Left ventricle myocardium superior (tissue), 1 donor: Measurements from ENCODE around the gene SLC35D3. TPM values are rescaled to one million over a fixed set of nuclear protein-coding genes. Genes with fewer than 3 reads are reported as not detected.
"Not testable (repeated sequence)": the region's sequence is repeated elsewhere in the genome, so short reads cannot be mapped to it uniquely, and the experiment has no call there.

ENCODE experiments used
- ATAC-seq: fragments of 200-7000 bp; cut with Tn5 transposase; one replicate; pipeline ENCODE4 v1.9.1; 2020; ENCODE audit warnings: mild to moderate bottlenecking, moderate library complexity
- DNase-seq: peaks from one replicate; pipeline ENCODE4 v3.0.0-alpha.2; 2020
- intact Hi-C: fragments of 100-400 bp; cut with micrococcal nuclease; formaldehyde crosslinking; loops from one replicate; pipeline ENCODE4 v1.11.0; 2022
- long read RNA-seq: library from polyadenylated mRNA; unstranded; transcript quantifications from one replicate; pipeline ENCODE4 v2.0.0, GENCODE V29; 2021
- total RNA-seq: library from RNA; stranded (reverse); fragmentation: NEBNext Ultra II Directional; extraction: Animal tissue kit (Norgen Biotek cat#: 25700); gene quantifications from one replicate; pipeline ENCODE4 v1.2.1, GENCODE V29; 2021
- donor health status: DM: no; HTN: yes; CAD: no; lungs with severe emphysema.

SLC35D3 gene
- not detected for total RNA-seq
- long read RNA-seq = 0 reads

GRCh38 chr6:136921936-136922684, at the start of gene SLC35D3:
TSS of gene SLC35D3 (plus strand) at chr6:136922301. CDS start at chr6:136922429, 128 bp downstream.
- ATAC-seq (peak; percentile 51), DNase-seq (peak; percentile 42)
- intact Hi-C loops = no loop called here

GRCh38 chr6:136873748-136874147, 48.4 kb upstream of the SLC35D3 start:
- intact Hi-C loops = no loop called here
- ATAC-seq (no peak), DNase-seq (no peak)

DNA sequence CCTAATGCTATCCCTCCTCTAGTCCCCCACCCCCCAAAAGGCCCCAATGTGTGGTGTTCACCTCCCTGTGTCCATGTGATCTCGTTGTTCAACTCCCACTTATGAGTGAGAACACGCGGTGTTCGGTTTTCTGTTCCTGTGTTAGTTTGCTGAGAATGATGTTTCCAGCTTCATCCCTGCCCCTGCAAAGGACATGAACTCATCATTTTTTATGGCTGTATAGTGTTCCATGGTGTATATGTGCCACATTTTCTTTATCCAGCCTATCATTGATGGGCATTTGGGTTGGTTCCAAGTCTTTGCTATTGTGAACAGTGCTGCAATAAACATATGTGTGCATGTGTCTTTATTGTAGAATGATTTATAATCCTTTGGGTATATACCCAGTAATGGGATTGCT, 45.6 kb upstream of the SLC35D3 start:
- ATAC-seq, intact Hi-C loops, DNase-seq: not testable (repeated sequence)

GRCh38 chr6:136880748-136881460, 41.2 kb upstream of the SLC35D3 start:
- intact Hi-C loops = no loop called here
- DNase-seq = no peak
- ATAC-seq = no peak

DNA sequence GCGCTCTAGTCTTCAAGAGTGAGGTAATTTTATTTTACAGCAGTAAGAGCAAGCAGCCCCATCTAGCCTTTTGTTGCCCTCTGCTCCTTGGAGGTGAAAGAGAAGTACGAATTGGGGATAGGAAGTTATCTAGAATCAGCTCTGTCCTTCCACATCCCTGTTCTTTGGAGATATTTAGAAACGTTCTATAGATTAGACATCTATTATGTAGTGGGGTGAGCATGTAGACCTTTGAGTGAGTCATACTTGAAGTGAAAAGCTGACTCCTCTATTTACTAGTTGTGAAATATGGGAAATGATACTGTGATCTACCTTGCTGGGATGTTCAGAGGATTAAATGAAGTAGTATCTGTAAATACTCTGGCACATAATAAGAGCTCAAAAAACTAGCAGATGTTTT, 36.0 kb upstream of the SLC35D3 start:
- ATAC-seq (no peak), DNase-seq (no peak)
- intact Hi-C loops = no loop called here

DNA sequence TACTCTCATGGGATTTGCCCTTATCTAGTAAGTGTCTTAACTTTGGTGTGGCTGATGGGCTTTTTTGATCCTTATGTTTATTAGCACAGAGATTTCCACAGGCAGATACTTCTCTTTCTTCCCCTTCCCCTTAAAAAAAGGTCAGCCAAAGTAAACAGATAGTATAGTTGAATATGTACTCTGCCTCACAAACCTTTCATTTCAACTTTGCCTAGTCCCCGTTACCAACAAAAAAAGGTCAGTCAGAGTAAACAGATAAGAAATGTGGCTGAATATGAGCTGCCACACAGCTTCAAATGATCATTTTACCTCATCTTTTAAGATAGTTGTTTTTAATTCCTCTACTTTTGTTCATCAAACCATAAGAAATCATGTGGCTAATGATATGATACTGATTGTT, 34.1 kb upstream of the SLC35D3 start:
- ATAC-seq (no peak), DNase-seq (no peak)
- intact Hi-C loops = no loop called here

DNA sequence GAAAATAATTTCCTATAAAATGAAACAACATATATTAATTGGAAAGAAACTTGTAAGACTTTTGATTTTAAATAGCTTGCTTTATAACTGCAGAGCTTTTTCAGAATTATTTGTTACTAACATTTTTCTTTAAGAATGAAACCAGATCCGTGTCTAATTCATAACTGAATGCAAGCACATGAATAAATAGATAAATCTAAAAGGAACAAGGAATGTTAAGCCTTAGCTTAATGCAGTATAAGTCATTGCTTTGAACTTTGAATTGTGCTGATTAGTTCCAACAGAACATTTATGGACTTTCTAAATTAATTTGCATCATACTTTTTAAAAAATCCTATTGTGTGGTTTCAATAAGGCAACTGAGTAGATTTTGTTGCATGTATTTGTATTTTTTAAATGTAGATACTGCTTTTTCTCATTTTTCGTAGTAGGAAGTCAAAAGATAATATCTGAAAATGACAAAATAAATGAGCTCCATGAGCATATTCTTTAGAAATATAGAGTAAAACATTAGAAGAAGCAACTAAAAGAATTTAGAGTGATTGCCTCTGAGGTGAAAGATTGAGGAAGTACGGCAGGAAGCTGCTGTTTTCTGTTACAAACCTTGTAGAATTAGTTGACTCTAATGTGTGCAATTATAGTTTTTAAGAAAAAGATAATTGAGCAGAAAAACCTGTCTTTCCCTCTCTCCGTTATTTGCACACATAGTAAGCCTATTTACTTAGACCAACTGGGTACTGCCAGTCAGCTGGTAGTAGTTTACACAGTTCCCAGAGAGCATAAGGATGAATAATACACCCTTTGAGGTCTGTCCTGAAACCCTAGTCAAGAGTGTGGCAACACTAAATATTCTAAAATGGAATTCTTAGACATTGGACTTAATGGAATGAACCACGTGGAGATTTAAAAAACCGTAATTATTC, 32.6 kb upstream of the SLC35D3 start:
- DNase-seq (no peak), ATAC-seq (no peak)
- intact Hi-C loops = no loop called here

GRCh38 chr6:136890194-136890839, 31.8 kb upstream of the SLC35D3 start:
- no peak for ATAC-seq
- no peak for DNase-seq
- intact Hi-C loops = no loop called here

- no peak for DNase-seq
- intact Hi-C loops = no loop called here
- ATAC-seq = no peak
Observed at GRCh38 chr6:136890986-136891385, 31.1 kb upstream of the SLC35D3 start.

- intact Hi-C loops = no loop called here
- ATAC-seq = no peak
- no peak for DNase-seq
Observed at GRCh38 chr6:136893187-136893586, 28.9 kb upstream of the SLC35D3 start.

DNA sequence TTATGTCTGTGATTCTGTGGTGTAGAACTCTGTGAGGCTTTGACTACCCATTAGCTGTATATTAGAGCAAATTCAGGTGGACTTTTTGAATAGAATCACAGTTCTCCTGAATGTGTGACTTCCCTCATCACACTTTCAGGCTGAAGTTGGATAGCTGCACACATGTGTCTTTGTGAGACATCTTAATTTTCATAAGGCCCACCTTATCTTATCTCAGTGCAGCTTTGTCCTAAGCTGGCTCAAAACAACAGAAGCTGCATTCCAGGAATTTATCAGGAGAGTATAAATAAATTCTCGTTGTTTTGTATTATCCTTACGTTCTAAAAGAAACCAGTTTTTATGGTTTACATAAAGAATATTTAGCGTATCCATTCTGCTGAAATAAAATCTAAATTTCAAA, 26.2 kb upstream of the SLC35D3 start:
- no peak for DNase-seq
- ATAC-seq = no peak
- intact Hi-C loops = no loop called here

DNA sequence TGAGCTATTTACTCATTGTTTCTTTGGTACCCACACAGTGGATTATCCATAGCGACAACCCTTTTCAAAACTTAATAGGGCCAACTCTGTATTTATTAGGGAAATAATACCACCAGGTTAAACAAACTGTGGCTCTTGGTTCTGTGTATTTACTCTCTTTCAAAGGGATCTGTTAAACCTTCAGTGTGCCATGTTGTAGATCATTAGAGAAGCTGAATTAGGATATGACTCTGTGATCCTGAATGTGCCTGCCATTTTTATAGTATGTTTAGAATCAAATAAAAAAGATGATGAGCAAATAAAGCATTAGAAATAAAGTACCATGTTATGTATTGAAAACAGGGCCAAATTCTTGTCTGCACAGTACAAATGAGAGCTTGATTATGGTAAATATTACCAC, 25.0 kb upstream of the SLC35D3 start:
- no peak for ATAC-seq
- intact Hi-C loops = no loop called here
- no peak for DNase-seq

- ATAC-seq = no peak
- DNase-seq = no peak
- intact Hi-C loops = no loop called here
Observed at GRCh38 chr6:136901212-136901784, 20.8 kb upstream of the SLC35D3 start.

- intact Hi-C loops, DNase-seq, ATAC-seq: not testable (repeated sequence)
Observed at GRCh38 chr6:136904477-136904876, 17.6 kb upstream of the SLC35D3 start.

DNA sequence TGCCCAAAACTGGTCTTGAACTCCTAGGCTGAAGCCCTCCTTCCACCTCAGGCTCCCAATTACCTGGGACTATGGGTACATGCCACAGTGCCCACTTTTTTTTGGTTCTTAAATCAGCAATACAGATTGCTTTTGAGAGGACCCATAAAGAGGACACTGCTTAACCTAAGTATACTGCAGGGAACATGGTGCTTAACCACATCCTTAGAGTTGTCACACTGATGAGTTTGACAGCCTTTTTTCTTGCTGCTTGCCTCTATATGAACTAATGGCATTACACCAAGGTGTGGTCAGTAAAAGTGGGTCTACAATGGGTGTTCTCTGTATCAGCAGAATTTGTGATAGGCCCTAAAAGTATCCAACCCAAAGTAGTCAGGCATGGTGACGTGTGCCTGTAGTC, 7.2 kb upstream of the SLC35D3 start:
- no peak for ATAC-seq
- intact Hi-C loops = no loop called here
- DNase-seq = no peak

DNA sequence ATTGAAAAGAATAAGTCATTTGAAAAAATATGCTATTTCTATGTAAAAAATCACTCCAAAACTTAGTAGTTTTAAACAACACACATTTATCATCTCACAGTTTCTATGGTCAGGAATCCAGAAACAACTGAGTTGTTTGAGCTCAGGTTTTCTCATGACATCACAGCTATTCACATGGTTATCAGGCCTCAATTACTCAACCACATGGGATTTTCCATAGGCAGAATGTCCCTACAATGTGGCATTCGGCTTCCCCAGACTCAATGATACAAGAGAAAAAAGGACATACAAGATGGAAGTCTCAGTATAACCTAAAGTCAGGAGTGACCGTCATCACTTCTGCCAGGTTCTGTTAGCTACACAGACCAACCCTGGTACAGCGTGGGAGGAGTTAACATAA, 3.4 kb upstream of the SLC35D3 start:
- no peak for DNase-seq
- ATAC-seq = no peak
- intact Hi-C loops = no loop called here

GRCh38 chr6:136920216-136920615, 1.9 kb upstream of the SLC35D3 start:
- ATAC-seq (no peak), DNase-seq (no peak)
- intact Hi-C loops = no loop called here

- ATAC-seq = peak; percentile 40
Observed at GRCh38 chr6:136920671-136921380, 1.3 kb upstream of the SLC35D3 start.

More at GRCh38 chr6:136920671-136921380, 1.3 kb upstream of the SLC35D3 start:
- intact Hi-C loops = no loop called here
- DNase-seq = peak; percentile 28
